Measurements from ENCODE around the gene ZNF296.

ZNF296 gene

DNA sequence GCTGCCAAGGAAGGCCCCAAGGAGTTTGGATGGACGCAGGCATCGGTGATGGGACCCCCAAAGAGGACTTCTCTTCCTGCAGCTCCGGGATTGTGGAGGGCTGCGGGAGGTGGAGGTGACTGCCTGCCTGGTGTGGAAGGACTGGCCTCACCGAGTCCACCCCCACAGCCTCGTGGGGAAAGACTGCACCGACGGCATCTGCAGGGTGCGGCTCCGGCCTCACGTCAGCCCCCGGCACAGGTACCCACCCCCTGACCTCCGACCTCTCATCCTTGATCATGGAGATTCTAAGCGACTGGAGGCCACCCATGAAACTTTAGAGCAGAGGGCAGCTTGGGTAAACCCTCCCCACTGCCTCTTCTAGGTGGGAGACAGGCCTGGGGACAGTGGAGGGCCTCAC lies 54.3 kb downstream of the ZNF296 start:
- DNase-seq = no peak
- TF ChIP-seq GATA1 (IDR thresholded peaks at IDR 0.05; ENCODE audit: low read depth, low read length) (no peak), POLR2A (IDR thresholded peaks at IDR 0.05; ENCODE audit: low read length) (no peak)

All from erythroblast (primary cell).